B cell (primary cell): ENCODE measurements around the gene CAPS2. TPM values are rescaled to one million over a fixed set of nuclear protein-coding genes. Genes with fewer than 3 reads are reported as not detected.

Experiments used
- ATAC-seq: fragments of 200-7000 bp; cut with Tn5 transposase; one replicate; pipeline ENCODE4 v1.10.0; 2021; ENCODE audit warnings: low read depth, mild to moderate bottlenecking, moderate number of reproducible peaks, moderate library complexity
- CTCF ChIA-PET: fragments of 350-600 bp; sonication (Branson Sonifier 250); formaldehyde crosslinking; loops from one replicate; lab custom pipeline; 2021; ENCODE audit warnings: antibody characterized with exemption, inconsistent platforms; lab: Charles Lee
- POLR2A ChIA-PET: fragments of 350-600 bp; sonication (Branson Sonifier 250); formaldehyde crosslinking; loops from one replicate; lab custom pipeline; 2021; ENCODE audit warnings: antibody characterized with exemption; lab: Charles Lee
- DNase-seq: peaks from one replicate; pipeline ENCODE4 v3.0.0; 2013
- H2AFZ ChIP-seq: 2 replicates; pipeline ENCODE4 v1.6.1; 2012; ENCODE audit warnings: mild to moderate bottlenecking, low read depth, low read length; ENCODE audit not compliant: insufficient read depth, poor library complexity, severe bottlenecking
- H3K27ac ChIP-seq, 2 donors: 1 replicate in 1 of 2; 2 replicates in 1 of 2; pipeline ENCODE4 v1.5.1; 2012 to 2013; ENCODE audit warnings: low read length in 2 of 2, mild to moderate bottlenecking in 2 of 2, moderate library complexity in 1 of 2
- H3K27me3 ChIP-seq, 4 experiments: fragments of 200-600 bp in 1 of 4; sonication (generic) in 1 of 4; replicated peaks in 1 of 4; 1 replicate in 2 of 4; 2 replicates in 2 of 4; pipeline versions ENCODE4 v1.6.1 to v1.7.0; 2013 to 2016; ENCODE audit warnings: low read length in 3 of 4, mild to moderate bottlenecking in 2 of 4, mixed read lengths in 1 of 4, moderate library complexity in 1 of 4; ENCODE audit not compliant: insufficient read depth in 4 of 4, control insufficient read depth in 3 of 4; ENCODE audit errors: control extremely low read depth in 1 of 4
- H3K36me3 ChIP-seq, 2 experiments: replicated peaks in 1 of 2; 1 replicate in 1 of 2; 2 replicates in 1 of 2; pipeline versions ENCODE4 v1.6.1 to v1.7.1; 2013; ENCODE audit warnings: low read length in 1 of 2; ENCODE audit not compliant: insufficient read depth in 2 of 2, control insufficient read depth in 1 of 2; ENCODE audit errors: control extremely low read depth in 1 of 2, extremely low read depth in 1 of 2
- H3K4me1 ChIP-seq, 2 donors: fragments of 200-600 bp in 1 of 2; sonication (generic) in 1 of 2; 1 replicate in 1 of 2; 2 replicates in 1 of 2; pipeline versions ENCODE4 v1.5.1 to v1.6.1; 2013 to 2017; ENCODE audit warnings: low read length in 2 of 2; ENCODE audit not compliant: control insufficient read depth in 2 of 2, insufficient read depth in 2 of 2
- H3K4me2 ChIP-seq: replicated peaks from 2 replicates; pipeline ENCODE3; 2012; ENCODE audit warnings: mild to moderate bottlenecking, low read depth, low read length; ENCODE audit not compliant: poor library complexity, severe bottlenecking
- H3K4me3 ChIP-seq, 5 experiments: fragments of 200-600 bp in 1 of 5; sonication (generic) in 1 of 5; 1 replicate in 3 of 5; 2 replicates in 2 of 5; pipeline versions ENCODE4 v1.5.1 to v1.7.0; 2011 to 2016; ENCODE audit warnings: low read length in 4 of 5, mild to moderate bottlenecking in 4 of 5, low read depth in 2 of 5, control low read depth in 1 of 5, moderate library complexity in 1 of 5; ENCODE audit not compliant: insufficient read depth in 1 of 5; ENCODE audit errors: control extremely low read depth in 1 of 5, extremely low read depth in 1 of 5
- H3K79me2 ChIP-seq: fragments of 200-600 bp; sonication (generic); one replicate; pipeline ENCODE4 v1.6.0; 2016; ENCODE audit warnings: low read length; ENCODE audit not compliant: control insufficient read depth, insufficient read depth
- H3K9ac ChIP-seq: fragments of 200-600 bp; sonication (generic); 2 replicates; pipeline ENCODE4 v1.6.1; 2017; ENCODE audit warnings: mild to moderate bottlenecking, low read length, moderate library complexity
- H3K9me3 ChIP-seq, 3 donors: one replicate each; pipeline versions ENCODE4 v1.6.1 to v1.7.1; 2013; ENCODE audit warnings: low read length in 2 of 3; ENCODE audit not compliant: control insufficient read depth in 2 of 3, insufficient read depth in 1 of 3; ENCODE audit errors: control extremely low read depth in 1 of 3
- H4K20me1 ChIP-seq: 2 replicates; pipeline ENCODE4 v1.6.0; 2012; ENCODE audit warnings: mild to moderate bottlenecking, low read length; ENCODE audit not compliant: insufficient read depth, control insufficient read depth, poor library complexity, severe bottlenecking
- H3K27ac Mint-ChIP-seq: one replicate; pipeline ENCODE4 v1.8.0; 2021; ENCODE audit warnings: mixed read lengths
- H3K27me3 Mint-ChIP-seq: one replicate; pipeline ENCODE4 v1.8.0; 2021; ENCODE audit warnings: mixed read lengths
- H3K4me1 Mint-ChIP-seq: one replicate; pipeline ENCODE4 v1.8.0; 2021; ENCODE audit warnings: mixed read lengths
- H3K4me3 Mint-ChIP-seq: one replicate; pipeline ENCODE4 v1.8.0; 2021; ENCODE audit warnings: mixed read lengths
- H3K9me3 Mint-ChIP-seq: one replicate; pipeline ENCODE4 v1.8.0; 2022; ENCODE audit warnings: mixed read lengths; ENCODE audit not compliant: insufficient read depth
- EZH2 ChIP-seq: IDR thresholded peaks from 2 replicates; pipeline ENCODE4 v1.6.1; 2012; ENCODE audit warnings: borderline replicate concordance, low read depth, mild to moderate bottlenecking, moderate library complexity, low read length; ENCODE audit not compliant: insufficient read depth, poor library complexity, severe bottlenecking
- WGBS: methylation state at CpG from one replicate; pipeline ENCODE4 v1.1.5; 2013; ENCODE audit warnings: missing lambda C conversion rate; ENCODE audit not compliant: insufficient coverage; 5-methylcytosine and 5-hydroxymethylcytosine counted together
- intact Hi-C: fragments of 100-400 bp; cut with micrococcal nuclease; formaldehyde crosslinking; loops from one replicate; pipeline ENCODE4 v1.10.0; 2022
- polyA plus RNA-seq: library from polyadenylated mRNA; depleted of rRNA; stranded (reverse); fragments of >200 nt; gene quantifications from 2 replicates; pipeline ENCODE4 v1.2.3, GENCODE V29; 2012
- total RNA-seq, 2 donors: library from RNA; stranded (reverse); fragments of 120-200 nt in 1 of 2; gene quantifications; 1 replicate in 1 of 2; 2 replicates in 1 of 2; pipeline versions ENCODE4 v1.2.3 to v1.2.4, GENCODE V29; 2013 to 2022
- TF ChIP-seq, protein P1 (sequence below): fragments of 200-600 bp; IDR thresholded peaks from one replicate; pipeline ENCODE4 v1.8.0; 2022; ENCODE audit warnings: antibody characterized with exemption, mild to moderate bottlenecking

The CAPS2 gene
- total and polyA plus RNA-seq, 2 donors (not counting 1 experiment from before 2014, with no cell fraction given), result 2.3 to 8.4 TPM

DNA sequence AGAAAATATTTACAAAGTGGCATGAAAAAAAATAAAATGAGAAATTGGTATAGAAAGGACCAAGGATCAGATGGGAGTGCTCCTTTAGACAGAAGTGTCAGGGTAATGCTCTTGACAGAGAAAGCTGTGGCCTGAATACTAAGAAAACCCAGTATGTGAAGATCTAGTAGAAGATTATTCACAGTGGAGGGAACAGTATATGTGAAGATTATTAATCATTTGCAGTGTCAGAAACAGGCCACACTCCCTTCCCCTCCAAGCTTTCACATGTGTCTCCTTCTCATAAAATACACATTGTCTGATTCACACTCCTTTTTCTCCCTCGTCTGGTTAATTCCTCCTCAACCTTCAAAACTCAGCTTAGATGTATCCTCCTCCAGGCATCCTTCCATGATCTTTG, 41.3 kb downstream of the CAPS2 start:
- POLR2A ChIA-PET, result no interaction called here
- Histone ChIP-seq H3K4me2 (no peak overlapping the region), H3K27me3 (no peaks in the 10 kb centered on the region), H3K79me2 (no peaks in the 10 kb centered on the region), H3K36me3 (no peaks in the 10 kb centered on the region), H3K4me1 (no peaks in the 10 kb centered on the region), H3K4me3 (no peak overlapping the region), H2AFZ (no peak overlapping the region), H3K9ac (no peak overlapping the region), H3K27ac (no peak overlapping the region), H3K9me3 (no peaks in the 10 kb centered on the region), H4K20me1 (no peaks in the 10 kb centered on the region)
- TF ChIP-seq, protein P1, sequence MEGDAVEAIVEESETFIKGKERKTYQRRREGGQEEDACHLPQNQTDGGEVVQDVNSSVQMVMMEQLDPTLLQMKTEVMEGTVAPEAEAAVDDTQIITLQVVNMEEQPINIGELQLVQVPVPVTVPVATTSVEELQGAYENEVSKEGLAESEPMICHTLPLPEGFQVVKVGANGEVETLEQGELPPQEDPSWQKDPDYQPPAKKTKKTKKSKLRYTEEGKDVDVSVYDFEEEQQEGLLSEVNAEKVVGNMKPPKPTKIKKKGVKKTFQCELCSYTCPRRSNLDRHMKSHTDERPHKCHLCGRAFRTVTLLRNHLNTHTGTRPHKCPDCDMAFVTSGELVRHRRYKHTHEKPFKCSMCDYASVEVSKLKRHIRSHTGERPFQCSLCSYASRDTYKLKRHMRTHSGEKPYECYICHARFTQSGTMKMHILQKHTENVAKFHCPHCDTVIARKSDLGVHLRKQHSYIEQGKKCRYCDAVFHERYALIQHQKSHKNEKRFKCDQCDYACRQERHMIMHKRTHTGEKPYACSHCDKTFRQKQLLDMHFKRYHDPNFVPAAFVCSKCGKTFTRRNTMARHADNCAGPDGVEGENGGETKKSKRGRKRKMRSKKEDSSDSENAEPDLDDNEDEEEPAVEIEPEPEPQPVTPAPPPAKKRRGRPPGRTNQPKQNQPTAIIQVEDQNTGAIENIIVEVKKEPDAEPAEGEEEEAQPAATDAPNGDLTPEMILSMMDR, result no peak
- no peak for TF ChIP-seq EZH2
- H3K27ac Mint-ChIP-seq, result no peak overlapping the region
- 71% methylated on average over 1 of the region's 1 CpG for WGBS
- CTCF ChIA-PET, result no interaction called here
- no peak overlapping the region for H3K4me3 Mint-ChIP-seq
- no peaks in the 10 kb centered on the region for H3K9me3 Mint-ChIP-seq
- no peaks in the 10 kb centered on the region for H3K4me1 Mint-ChIP-seq
- DNase-seq, result no peak
- intact Hi-C loops, result no loop called here
- no peaks in the 10 kb centered on the region for H3K27me3 Mint-ChIP-seq
- ATAC-seq, result no peak

DNA sequence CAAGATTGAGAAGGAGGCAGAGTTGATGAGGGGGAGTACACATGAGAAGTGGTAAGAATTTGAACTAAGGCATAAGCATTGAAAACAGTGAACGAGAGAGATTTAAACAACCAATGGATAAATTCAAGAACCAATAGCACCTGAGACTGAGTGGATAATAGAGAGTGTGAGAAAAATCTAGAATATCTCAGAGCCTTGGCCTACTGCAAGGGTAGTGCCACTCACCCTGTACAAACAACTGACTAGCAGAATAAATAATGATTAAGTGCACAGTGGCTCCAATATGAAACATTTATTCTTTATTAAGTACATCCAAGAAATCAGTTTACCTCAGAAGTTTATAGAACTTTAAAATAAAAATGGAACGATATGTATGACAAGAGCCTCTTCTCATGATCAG, 54.4 kb downstream of the CAPS2 start:
- no CpG with 5 or more reads among the region's 2 CpGs for WGBS

More for the DNA sequence above, 54.4 kb downstream of the CAPS2 start:
- no peaks in the 10 kb centered on the region for H3K27me3 Mint-ChIP-seq
- Histone ChIP-seq H2AFZ (no peak overlapping the region), H3K4me2 (no peak overlapping the region), H3K27ac (no peak overlapping the region), H3K36me3 (no peaks in the 10 kb centered on the region), H3K79me2 (no peaks in the 10 kb centered on the region), H3K4me3 (no peak overlapping the region), H3K27me3 (no peaks in the 10 kb centered on the region), H3K4me1 (no peaks in the 10 kb centered on the region), H4K20me1 (no peaks in the 10 kb centered on the region), H3K9me3 (no peaks in the 10 kb centered on the region), H3K9ac (no peak overlapping the region)
- ATAC-seq, result no peak
- ChIA-PET CTCF (no interaction called here), POLR2A (no interaction called here)
- H3K27ac Mint-ChIP-seq, result no peak overlapping the region
- DNase-seq, result no peak
- intact Hi-C loops, result no loop called here
- H3K4me3 Mint-ChIP-seq, result no peak overlapping the region
- H3K9me3 Mint-ChIP-seq, result no peaks in the 10 kb centered on the region
- H3K4me1 Mint-ChIP-seq, result no peaks in the 10 kb centered on the region
- TF ChIP-seq, protein P1, result no peak
- no peak for TF ChIP-seq EZH2
